ENCODE results near the gene ADARB2.

The ADARB2 gene

GRCh38 chr10:1154531-1155295, 582.6 kb downstream of the ADARB2 start:
- DNase-seq: no peak

- DNase-seq: no peak
Measured at GRCh38 chr10:1153805-1154351, 583.4 kb downstream of the ADARB2 start.

GRCh38 chr10:1153251-1153763, 584.0 kb downstream of the ADARB2 start:
- no peak for DNase-seq

GRCh38 chr10:1152386-1153250, 584.7 kb downstream of the ADARB2 start:
- DNase-seq: no peak

GRCh38 chr10:1151076-1152033, 586.0 kb downstream of the ADARB2 start:
- no peak for DNase-seq

GRCh38 chr10:1150638-1150955, 586.7 kb downstream of the ADARB2 start:
- DNase-seq: no peak

- no peak for DNase-seq
Measured at GRCh38 chr10:1149793-1150637, 587.3 kb downstream of the ADARB2 start.

GRCh38 chr10:1148855-1149605, 588.3 kb downstream of the ADARB2 start:
- DNase-seq: no peak

- DNase-seq: no peak
Measured at GRCh38 chr10:1147810-1148209, 589.5 kb downstream of the ADARB2 start.

GRCh38 chr10:1142596-1142995, 594.7 kb downstream of the ADARB2 start:
- DNase-seq: no peak

- DNase-seq: no peak
Measured at GRCh38 chr10:1141701-1142100, 595.6 kb downstream of the ADARB2 start.

GRCh38 chr10:1141261-1141660, 596.1 kb downstream of the ADARB2 start:
- no peak for DNase-seq

GRCh38 chr10:1138529-1138928, 598.8 kb downstream of the ADARB2 start:
- no peak for DNase-seq

GRCh38 chr10:1137499-1138163, 599.7 kb downstream of the ADARB2 start:
- no peak for DNase-seq

GRCh38 chr10:1136268-1136667, 601.1 kb downstream of the ADARB2 start:
- no peak for DNase-seq

- no peak for DNase-seq
Measured at GRCh38 chr10:1134156-1134555, 603.2 kb downstream of the ADARB2 start.

GRCh38 chr10:1133495-1134045, 603.8 kb downstream of the ADARB2 start:
- DNase-seq: no peak

GRCh38 chr10:1132584-1132983, 604.7 kb downstream of the ADARB2 start:
- DNase-seq: no peak

GRCh38 chr10:1130995-1131790, 606.1 kb downstream of the ADARB2 start:
- DNase-seq: no peak

Measured in NCI-H748 treated with DMSO at 0.1 percent for 48 hours (cell line).